ENCODE results near the gene KLHL29. TPM values are rescaled to one million over a fixed set of nuclear protein-coding genes. Genes with fewer than 3 reads are reported as not detected.

KLHL29 gene
- total and polyA plus RNA-seq, 2 experiments from 2014 or later: 1.9 to 6.4 TPM

DNA sequence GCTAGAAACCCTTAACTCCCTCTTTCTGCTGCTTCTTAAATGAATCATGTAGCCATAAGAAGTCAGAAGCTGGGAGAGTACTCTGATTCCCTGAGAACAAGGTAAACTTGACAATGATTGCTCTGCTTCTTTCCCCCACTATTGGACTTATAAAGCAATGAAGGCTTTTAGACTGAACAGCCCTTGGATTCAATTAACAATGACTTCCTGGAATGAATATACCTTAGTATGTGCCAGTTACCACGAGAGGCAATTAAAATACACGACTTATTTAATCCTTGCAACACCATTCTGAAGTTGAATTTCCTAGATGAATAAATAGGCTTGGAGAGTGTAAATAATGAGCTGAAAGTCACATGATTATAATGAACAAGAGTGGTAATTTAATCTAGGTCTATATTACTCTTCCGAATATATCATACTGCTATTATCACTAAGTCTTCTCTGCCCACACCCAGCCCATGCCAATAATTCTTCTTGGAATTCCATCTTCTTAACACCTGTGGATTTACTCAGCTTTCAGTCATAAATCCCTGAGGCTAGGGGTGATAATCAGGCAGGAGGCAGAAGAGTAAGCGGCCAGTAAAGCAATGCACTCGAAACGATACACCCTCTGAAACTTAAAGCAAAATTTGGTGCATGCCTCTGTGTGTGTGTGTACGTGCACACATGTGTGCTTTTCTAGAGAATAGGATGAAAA is 371.8 kb downstream of the KLHL29 start:
- Histone ChIP-seq H3K4me3 (no peak overlapping the region), H3K79me2 (ENCODE audit: insufficient read depth) (no peaks in the 10 kb centered on the region; the same call in 1 of the 2 replicates), H3K9me2 (ENCODE audit: insufficient read depth) (no peaks in the 10 kb centered on the region), H3K4me2 (ENCODE audit: unreplicated experiment) (no peak overlapping the region), H3K9ac (no peak overlapping the region), H3K36me3 (ENCODE audit: low read depth) (peaks cover 12% of the 10 kb centered on the region; the same call in 1 of the 2 replicates), H3K4me1 (ENCODE audit: insufficient read depth) (peaks cover 30% of the 10 kb centered on the region), H3F3A (ENCODE audit: insufficient read depth) (peaks cover 32% of the 10 kb centered on the region), H3K27ac (no peak overlapping the region), H3K27me3 (replicated peaks; ENCODE audit: insufficient read depth) (no peaks in the 10 kb centered on the region), H3K9me3 (ENCODE audit: low read depth) (no peaks in the 10 kb centered on the region), H4K20me1 (ENCODE audit: insufficient read depth) (no peaks in the 10 kb centered on the region), H2AFZ (no peak overlapping the region)
- TF ChIP-seq EZH2 (IDR thresholded peaks at IDR 0.05; ENCODE audit: insufficient read depth, poor library complexity, severe bottlenecking): no peak
- TF ChIP-seq EZH2phosphoT487 (IDR thresholded peaks at IDR 0.05; ENCODE audit: insufficient read depth, low read depth): no peak
- 72 to 73% methylated on average over 7 of the region's 7 CpGs for WGBS, 2 experiments (ENCODE audit: low coverage in 1 of 2, low lambda C conversion rate in 2 of 2, missing lambda C conversion rate in 2 of 2)
- in situ Hi-C loops (cut with MboI): loop anchor here (25.0 kb wide), 1 partner anchor 369 kb away; the partner anchor contains the start of gene KLHL29
- DNase-seq: no peak

DNA sequence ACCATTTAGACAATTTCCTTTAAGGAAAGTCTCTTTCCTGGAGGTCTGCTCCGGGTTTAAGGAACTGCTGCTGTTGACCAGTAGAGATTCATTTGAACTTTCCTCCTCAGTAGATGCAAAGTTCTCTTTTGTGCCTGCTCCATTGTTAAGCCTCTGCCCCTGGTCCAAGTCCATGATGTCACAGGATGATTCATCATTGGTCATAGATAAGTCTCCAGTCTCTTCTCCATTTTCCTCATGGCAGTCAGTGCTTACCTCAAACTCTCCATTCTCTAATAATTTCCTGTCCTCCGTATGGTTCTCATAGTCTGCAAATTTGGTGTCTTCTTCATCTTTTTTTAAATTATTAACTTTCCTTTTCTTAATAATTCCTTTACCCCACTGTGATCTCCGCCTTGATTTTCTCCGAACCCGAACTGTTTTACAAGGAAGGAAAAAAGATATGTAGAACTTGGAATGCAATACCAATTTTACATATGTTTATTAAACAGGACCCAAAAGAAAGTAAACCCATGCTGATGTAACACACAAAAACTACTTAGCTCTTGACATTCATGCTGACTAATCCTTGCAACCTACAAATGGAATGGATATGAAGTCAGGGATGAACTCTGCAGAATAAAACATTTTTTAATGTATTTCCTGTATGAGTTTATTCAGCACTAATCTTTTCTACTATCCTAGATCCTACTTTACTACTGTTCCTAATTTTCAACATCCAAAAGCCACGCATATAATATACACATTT is 372.9 kb downstream of the KLHL29 start:
- Histone ChIP-seq H3K79me2 (ENCODE audit: insufficient read depth) (no peaks in the 10 kb centered on the region; the same call in 1 of the 2 replicates), H3K27ac (peak overlapping the region; percentile 92), H3K27me3 (replicated peaks; ENCODE audit: insufficient read depth) (no peaks in the 10 kb centered on the region), H3K36me3 (ENCODE audit: low read depth) (peaks cover 13% of the 10 kb centered on the region; the same call in 1 of the 2 replicates), H3K4me3 (0 out of 2 replicates have a peak overlapping the region, but pooled peaks have one; percentile 6), H3F3A (ENCODE audit: insufficient read depth) (peaks cover 38% of the 10 kb centered on the region), H3K4me1 (ENCODE audit: insufficient read depth) (peaks cover 26% of the 10 kb centered on the region), H2AFZ (peak overlapping the region; percentile 9; the same call in 1 of the 2 replicates), H4K20me1 (ENCODE audit: insufficient read depth) (no peaks in the 10 kb centered on the region), H3K9me2 (ENCODE audit: insufficient read depth) (no peaks in the 10 kb centered on the region), H3K9ac (peak overlapping the region; percentile 48), H3K4me2 (ENCODE audit: unreplicated experiment) (peak overlapping the region; percentile 23), H3K9me3 (ENCODE audit: low read depth) (no peaks in the 10 kb centered on the region)
- TF ChIP-seq EZH2phosphoT487 (IDR thresholded peaks at IDR 0.05; ENCODE audit: insufficient read depth, low read depth) (no peak), EZH2 (IDR thresholded peaks at IDR 0.05; ENCODE audit: insufficient read depth, poor library complexity, severe bottlenecking) (no peak)
- WGBS, 2 experiments (ENCODE audit: low coverage in 1 of 2, low lambda C conversion rate in 2 of 2, missing lambda C conversion rate in 2 of 2): 77 to 82% methylated on average over 6 of the region's 6 CpGs
- peak; percentile 88 for DNase-seq
- in situ Hi-C loops (cut with MboI): loop anchor here (25.0 kb wide), 1 partner anchor 371 kb away; the partner anchor contains the start of gene KLHL29

Measured in GM23248 (cell line).